Measurements from ENCODE around the gene MAML3.
A peak's percentile ranks its signal among the peaks of the same experiment; 100 is the strongest.

MAML3 gene

GRCh38 chr4:140057701-140058100, 96.3 kb downstream of the MAML3 start:
- TF ChIP-seq GATA1 (IDR thresholded peaks at IDR 0.05; ENCODE audit: low read depth, low read length), result no peak
- TF ChIP-seq POLR2A (IDR thresholded peaks at IDR 0.05; ENCODE audit: low read length), result no peak
- no peak for DNase-seq

- no peak for TF ChIP-seq GATA1 (IDR thresholded peaks at IDR 0.05; ENCODE audit: low read depth, low read length)
- no peak for TF ChIP-seq POLR2A (IDR thresholded peaks at IDR 0.05; ENCODE audit: low read length)
These were observed 98.0 kb downstream of the MAML3 start for GRCh38 chr4:140056015-140056414.

GRCh38 chr4:140054861-140055260, 99.1 kb downstream of the MAML3 start:
- no peak for DNase-seq
- TF ChIP-seq GATA1 (IDR thresholded peaks at IDR 0.05; ENCODE audit: low read depth, low read length), result no peak
- no peak for TF ChIP-seq POLR2A (IDR thresholded peaks at IDR 0.05; ENCODE audit: low read length)

More at GRCh38 chr4:140056015-140056414, 98.0 kb downstream of the MAML3 start:
- no peak for DNase-seq

- TF ChIP-seq GATA1 (IDR thresholded peaks at IDR 0.05; ENCODE audit: low read depth, low read length) (no peak), POLR2A (IDR thresholded peaks at IDR 0.05; ENCODE audit: low read length) (no peak)
- DNase-seq, result no peak
These were observed 100.8 kb downstream of the MAML3 start for GRCh38 chr4:140053185-140053584.

- peak; percentile 7 to 30 for DNase-seq
- TF ChIP-seq POLR2A (IDR thresholded peaks at IDR 0.05; ENCODE audit: low read length) (no peak), GATA1 (IDR thresholded peaks at IDR 0.05; ENCODE audit: low read depth, low read length) (no peak)
These were observed 101.9 kb downstream of the MAML3 start for GRCh38 chr4:140052050-140052449.

GRCh38 chr4:140049849-140050637, 103.9 kb downstream of the MAML3 start:
- DNase-seq, result peak in 1 of 2 experiments; percentile 4
- TF ChIP-seq GATA1 (IDR thresholded peaks at IDR 0.05; ENCODE audit: low read depth, low read length) (no peak), POLR2A (IDR thresholded peaks at IDR 0.05; ENCODE audit: low read length) (no peak)

GRCh38 chr4:140049024-140049848, 104.7 kb downstream of the MAML3 start:
- TF ChIP-seq GATA1 (IDR thresholded peaks at IDR 0.05; ENCODE audit: low read depth, low read length) (no peak), POLR2A (IDR thresholded peaks at IDR 0.05; ENCODE audit: low read length) (peak; percentile 48)
- DNase-seq, result peak; percentile 20 to 27

- TF ChIP-seq GATA1 (IDR thresholded peaks at IDR 0.05; ENCODE audit: low read depth, low read length) (no peak), POLR2A (IDR thresholded peaks at IDR 0.05; ENCODE audit: low read length) (no peak)
- DNase-seq, result no peak
These were observed 105.5 kb downstream of the MAML3 start for GRCh38 chr4:140048419-140048995.

- DNase-seq, result no peak
- TF ChIP-seq POLR2A (IDR thresholded peaks at IDR 0.05; ENCODE audit: low read length), result no peak
- TF ChIP-seq GATA1 (IDR thresholded peaks at IDR 0.05; ENCODE audit: low read depth, low read length), result no peak
These were observed 106.2 kb downstream of the MAML3 start for GRCh38 chr4:140047786-140048185.

- TF ChIP-seq POLR2A (IDR thresholded peaks at IDR 0.05; ENCODE audit: low read length), result no peak
- TF ChIP-seq GATA1 (IDR thresholded peaks at IDR 0.05; ENCODE audit: low read depth, low read length), result no peak
- DNase-seq, result no peak
These were observed 106.9 kb downstream of the MAML3 start for GRCh38 chr4:140047017-140047640.

- no peak for TF ChIP-seq POLR2A (IDR thresholded peaks at IDR 0.05; ENCODE audit: low read length)
- no peak for TF ChIP-seq GATA1 (IDR thresholded peaks at IDR 0.05; ENCODE audit: low read depth, low read length)
These were observed 107.4 kb downstream of the MAML3 start for GRCh38 chr4:140046543-140046942.

GRCh38 chr4:140046016-140046415, 108.0 kb downstream of the MAML3 start:
- TF ChIP-seq POLR2A (IDR thresholded peaks at IDR 0.05; ENCODE audit: low read length) (no peak), GATA1 (IDR thresholded peaks at IDR 0.05; ENCODE audit: low read depth, low read length) (no peak)
- DNase-seq, result no peak

More at GRCh38 chr4:140046543-140046942, 107.4 kb downstream of the MAML3 start:
- no peak for DNase-seq

GRCh38 chr4:140044337-140044902, 109.6 kb downstream of the MAML3 start:
- no peak for DNase-seq
- TF ChIP-seq POLR2A (IDR thresholded peaks at IDR 0.05; ENCODE audit: low read length) (no peak), GATA1 (IDR thresholded peaks at IDR 0.05; ENCODE audit: low read depth, low read length) (no peak)
